Activated CD4-positive, alpha-beta T cell treated with anti-CD3 and anti-CD28 coated beads, Interleukin-2, amount 50 U/mL, for 4 hours (primary cell): ENCODE data around the gene PPIL6.

Source experiments
- DNase-seq, 2 experiments: peaks; one replicate each; pipeline ENCODE4 v3.0.0-alpha.2; 2020

PPIL6 gene

GRCh38 chr6:109449064-109449794 lies 8.8 kb upstream of the PPIL6 start:
- DNase-seq, result no peak

- DNase-seq, result no peak
Measured at GRCh38 chr6:109448615-109449014, 8.2 kb upstream of the PPIL6 start.

GRCh38 chr6:109447878-109448555 lies 7.6 kb upstream of the PPIL6 start:
- DNase-seq, result no peak

- no peak for DNase-seq
Measured at GRCh38 chr6:109447087-109447486, 6.7 kb upstream of the PPIL6 start.

- DNase-seq, result no peak
Measured at GRCh38 chr6:109446541-109446940, 6.1 kb upstream of the PPIL6 start.

GRCh38 chr6:109446072-109446471 lies 5.6 kb upstream of the PPIL6 start:
- DNase-seq, result no peak

- DNase-seq, result no peak
Measured at GRCh38 chr6:109445382-109445781, 5.0 kb upstream of the PPIL6 start.

- no peak for DNase-seq
Measured at GRCh38 chr6:109443425-109443950, 3.1 kb upstream of the PPIL6 start.

GRCh38 chr6:109442393-109442924 lies 2.0 kb upstream of the PPIL6 start:
- no peak for DNase-seq

- peak; percentile 25 to 31 for DNase-seq
Measured at GRCh38 chr6:109441069-109441816, 815 bp upstream of the PPIL6 start.

- DNase-seq, result no peak
Measured at GRCh38 chr6:109436041-109436440, 4.4 kb downstream of the PPIL6 start.

- DNase-seq, result no peak
Measured at GRCh38 chr6:109434456-109434855, 6.0 kb downstream of the PPIL6 start.

- DNase-seq, result no peak
Measured at GRCh38 chr6:109429496-109429895, 10.9 kb downstream of the PPIL6 start.

- no peak for DNase-seq
Measured at GRCh38 chr6:109428889-109429477, 11.4 kb downstream of the PPIL6 start.

- no peak for DNase-seq
Measured at GRCh38 chr6:109424946-109425345, 15.5 kb downstream of the PPIL6 start.

- DNase-seq, result no peak
Measured at GRCh38 chr6:109421184-109421583, 19.2 kb downstream of the PPIL6 start.

GRCh38 chr6:109420751-109421150 lies 19.7 kb downstream of the PPIL6 start:
- DNase-seq, result no peak

GRCh38 chr6:109417646-109418045 lies 22.8 kb downstream of the PPIL6 start:
- no peak for DNase-seq

- no peak for DNase-seq
Measured at GRCh38 chr6:109411034-109411433, 29.4 kb downstream of the PPIL6 start.

GRCh38 chr6:109406196-109406595 lies 34.2 kb downstream of the PPIL6 start:
- no peak for DNase-seq

- no peak for DNase-seq
Measured at GRCh38 chr6:109397020-109397419, 43.4 kb downstream of the PPIL6 start.

- DNase-seq, result no peak
Measured at GRCh38 chr6:109396046-109396718, 44.2 kb downstream of the PPIL6 start.
